Astrocyte (in vitro differentiated cells and primary cell): ENCODE measurements around the gene GLCCI1.

ENCODE experiments used
- EZH2 ChIP-seq: IDR thresholded peaks from 2 replicates; pipeline ENCODE4 v1.6.1; 2012; ENCODE audit warnings: mild to moderate bottlenecking, low read length, inconsistent platforms; ENCODE audit not compliant: insufficient read depth
- TF ChIP-seq, protein P1 (sequence below): IDR thresholded peaks from 2 replicates; pipeline ENCODE4 v1.5.1; 2011; ENCODE audit warnings: low read depth, mild to moderate bottlenecking, inconsistent platforms, low read length, moderate library complexity; ENCODE audit not compliant: insufficient read depth

DNA sequence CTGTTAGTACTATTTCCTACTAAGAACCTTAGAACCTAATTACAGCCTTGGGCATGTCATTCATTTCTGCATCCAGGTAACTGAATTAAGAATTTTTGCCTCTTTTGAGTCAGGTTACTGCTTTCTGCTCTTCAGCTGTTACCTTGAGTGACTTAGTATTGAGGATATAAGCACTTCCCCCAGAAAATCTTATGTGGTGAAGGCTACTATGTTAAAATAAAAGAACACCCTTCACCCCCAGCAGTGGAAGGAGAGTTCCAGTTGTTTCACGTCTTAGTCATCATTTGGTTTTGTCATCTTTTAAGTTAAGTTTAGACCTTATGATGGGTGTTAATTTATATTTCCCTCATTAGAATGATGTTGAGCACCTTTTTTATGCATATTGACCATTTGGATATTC lies 82.8 kb downstream of the GLCCI1 start:
- TF ChIP-seq, protein P1, sequence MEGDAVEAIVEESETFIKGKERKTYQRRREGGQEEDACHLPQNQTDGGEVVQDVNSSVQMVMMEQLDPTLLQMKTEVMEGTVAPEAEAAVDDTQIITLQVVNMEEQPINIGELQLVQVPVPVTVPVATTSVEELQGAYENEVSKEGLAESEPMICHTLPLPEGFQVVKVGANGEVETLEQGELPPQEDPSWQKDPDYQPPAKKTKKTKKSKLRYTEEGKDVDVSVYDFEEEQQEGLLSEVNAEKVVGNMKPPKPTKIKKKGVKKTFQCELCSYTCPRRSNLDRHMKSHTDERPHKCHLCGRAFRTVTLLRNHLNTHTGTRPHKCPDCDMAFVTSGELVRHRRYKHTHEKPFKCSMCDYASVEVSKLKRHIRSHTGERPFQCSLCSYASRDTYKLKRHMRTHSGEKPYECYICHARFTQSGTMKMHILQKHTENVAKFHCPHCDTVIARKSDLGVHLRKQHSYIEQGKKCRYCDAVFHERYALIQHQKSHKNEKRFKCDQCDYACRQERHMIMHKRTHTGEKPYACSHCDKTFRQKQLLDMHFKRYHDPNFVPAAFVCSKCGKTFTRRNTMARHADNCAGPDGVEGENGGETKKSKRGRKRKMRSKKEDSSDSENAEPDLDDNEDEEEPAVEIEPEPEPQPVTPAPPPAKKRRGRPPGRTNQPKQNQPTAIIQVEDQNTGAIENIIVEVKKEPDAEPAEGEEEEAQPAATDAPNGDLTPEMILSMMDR = no peak
- TF ChIP-seq EZH2 = no peak
